Psoas muscle (tissue), 8 donors: Measurements from ENCODE around the gene BRD3. TPM values are rescaled to one million over a fixed set of nuclear protein-coding genes. Genes with fewer than 3 reads are reported as not detected.

Experiments
- ATAC-seq, 4 donors: fragments of 200-7000 bp; cut with Tn5 transposase; one replicate each; pipeline ENCODE4 v1.9.1; 2020; ENCODE audit warnings: moderate library complexity in 3 of 4, mild to moderate bottlenecking in 2 of 4
- DNase-seq, 2 donors: peaks; one replicate each; pipeline ENCODE4 v3.0.0-alpha.2; 2020
- H3K27ac ChIP-seq: fragments of 200-600 bp; one replicate; pipeline ENCODE4 v1.8.0; 2022
- H3K27me3 ChIP-seq, 3 donors: fragments of 200-600 bp in 1 of 3; one replicate each; pipeline versions ENCODE4 v1.6.1 to v1.8.0; 2013 to 2022; ENCODE audit warnings: low read length in 2 of 3, mild to moderate bottlenecking in 2 of 3, moderate library complexity in 1 of 3; ENCODE audit not compliant: insufficient read depth in 3 of 3
- H3K36me3 ChIP-seq, 2 donors: fragments of 200-600 bp in 1 of 2; one replicate each; pipeline versions ENCODE4 v1.6.1 to v1.8.0; 2013 to 2022; ENCODE audit warnings: low read depth in 1 of 2, mild to moderate bottlenecking in 1 of 2, moderate library complexity in 1 of 2; ENCODE audit not compliant: insufficient read depth in 1 of 2
- H3K4me1 ChIP-seq: fragments of 200-600 bp; one replicate; pipeline ENCODE4 v1.8.0; 2022
- H3K4me3 ChIP-seq: fragments of 200-600 bp; one replicate; pipeline ENCODE4 v1.8.0; 2022; ENCODE audit warnings: mild to moderate bottlenecking
- H3K9me3 ChIP-seq: fragments of 200-600 bp; one replicate; pipeline ENCODE4 v1.8.0; 2022
- WGBS, 3 donors: extraction: QIAGEN DNeasy Blood & Tissue Kit; methylation state at CpG; one replicate each; pipeline versions ENCODE4 v1.1.6 to v1.1.7; 2013; 5-methylcytosine and 5-hydroxymethylcytosine counted together
- intact Hi-C, 2 donors: fragments of 100-400 bp; cut with DNase I; formaldehyde crosslinking; loops; one replicate each; pipeline versions ENCODE4 v1.11.0 to v1.14.2; 2022
- polyA plus RNA-seq, 3 donors: library from polyadenylated mRNA; stranded (reverse); fragments of 200-250 nt; gene quantifications; one replicate each; pipeline ENCODE4 v1.2.3, GENCODE V29; 2013
- total RNA-seq, 4 donors: library from RNA; stranded (reverse); fragmentation: NEBNext Ultra II Directional in 2 of 4; extraction: Animal tissue kit (Norgen Biotek cat#: 25700) in 2 of 4; gene quantifications; one replicate each; pipeline versions ENCODE4 v1.2.1 to v1.2.4, GENCODE V29; 2021 to 2023
- TF ChIP-seq, protein P1 (sequence below): fragments of 200-600 bp; IDR thresholded peaks from one replicate; pipeline ENCODE4 v1.8.0; 2022; ENCODE audit warnings: antibody characterized with exemption
- donor health status: healthy with polysubstance abuse.
- donor health status: DM: no; HTN: no; CAD: no; lungs with moderate emphysema.
- donor health status: Bipolar disorder and iron deficiency.
- donor health status: healthy.
- donor health status: DM: yes; HTN: yes; CAD: no.
- donor health status: DM: no; HTN: no; CAD: no.
- donor health status: DM: no; HTN: no; CAD: no.
- donor health status: DM: yes; HTN: yes; CAD: no.

BRD3 gene
- total and polyA plus RNA-seq, 7 donors, result 7.5 to 28.2 (median 21.7) TPM

DNA sequence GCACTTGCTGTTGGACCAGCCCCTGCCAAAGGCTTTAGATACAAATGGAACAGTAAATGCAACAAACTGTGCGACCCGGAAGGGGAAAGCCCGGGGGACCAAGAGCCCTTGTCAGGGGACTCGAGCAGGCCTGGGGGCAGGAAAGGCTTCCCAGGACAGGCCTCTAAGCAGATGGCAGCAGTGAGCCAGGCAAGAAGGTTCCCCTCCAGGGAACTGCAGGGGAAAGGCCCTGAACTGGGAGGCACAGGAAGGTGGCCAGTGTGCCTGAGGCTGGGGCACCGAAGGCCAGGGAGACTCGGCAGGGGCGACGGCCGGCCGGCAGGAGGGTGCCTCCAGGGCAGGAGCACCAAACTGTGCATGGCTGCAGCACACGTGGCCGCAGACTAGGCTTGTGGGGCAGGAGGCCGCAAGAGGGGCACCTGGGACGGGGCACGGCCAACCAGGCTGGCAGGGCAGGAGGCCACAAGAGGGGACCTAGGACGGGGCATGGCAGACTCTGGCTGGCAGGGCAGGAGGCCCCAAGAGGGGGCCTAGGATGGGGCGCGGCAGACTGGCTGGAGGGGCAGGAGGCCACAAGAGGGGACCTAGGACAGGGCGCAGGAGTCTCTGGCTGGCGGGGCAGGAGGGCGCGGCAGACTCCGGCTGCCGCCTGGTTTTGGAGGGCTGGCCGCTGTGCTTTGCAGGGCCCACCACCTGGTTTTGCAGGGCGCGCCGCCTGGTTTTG is 85.7 kb downstream of the BRD3 start:
- WGBS, 3 donors, result 89 to 93% (median 91%) methylated on average over 27 to 28 of the region's 28 CpGs
- ATAC-seq, result no peak
- intact Hi-C loops, result no loop called here
- peak in 1 of 2 donors; percentile 55 for DNase-seq
- H3K4me1 ChIP-seq, result peaks cover 7% of the 10 kb centered on the region
- H3K9me3 ChIP-seq, result no peaks in the 10 kb centered on the region
- H3K27ac ChIP-seq, result no peak overlapping the region
- no peak overlapping the region for H3K4me3 ChIP-seq
- TF ChIP-seq, protein P1, sequence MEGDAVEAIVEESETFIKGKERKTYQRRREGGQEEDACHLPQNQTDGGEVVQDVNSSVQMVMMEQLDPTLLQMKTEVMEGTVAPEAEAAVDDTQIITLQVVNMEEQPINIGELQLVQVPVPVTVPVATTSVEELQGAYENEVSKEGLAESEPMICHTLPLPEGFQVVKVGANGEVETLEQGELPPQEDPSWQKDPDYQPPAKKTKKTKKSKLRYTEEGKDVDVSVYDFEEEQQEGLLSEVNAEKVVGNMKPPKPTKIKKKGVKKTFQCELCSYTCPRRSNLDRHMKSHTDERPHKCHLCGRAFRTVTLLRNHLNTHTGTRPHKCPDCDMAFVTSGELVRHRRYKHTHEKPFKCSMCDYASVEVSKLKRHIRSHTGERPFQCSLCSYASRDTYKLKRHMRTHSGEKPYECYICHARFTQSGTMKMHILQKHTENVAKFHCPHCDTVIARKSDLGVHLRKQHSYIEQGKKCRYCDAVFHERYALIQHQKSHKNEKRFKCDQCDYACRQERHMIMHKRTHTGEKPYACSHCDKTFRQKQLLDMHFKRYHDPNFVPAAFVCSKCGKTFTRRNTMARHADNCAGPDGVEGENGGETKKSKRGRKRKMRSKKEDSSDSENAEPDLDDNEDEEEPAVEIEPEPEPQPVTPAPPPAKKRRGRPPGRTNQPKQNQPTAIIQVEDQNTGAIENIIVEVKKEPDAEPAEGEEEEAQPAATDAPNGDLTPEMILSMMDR, result no peak
- H3K27me3 ChIP-seq, result peaks cover 0 to 39% (median 2%) of the 10 kb centered on the region in 3 donors
- H3K36me3 ChIP-seq, result no peaks in the 10 kb centered on the region

DNA sequence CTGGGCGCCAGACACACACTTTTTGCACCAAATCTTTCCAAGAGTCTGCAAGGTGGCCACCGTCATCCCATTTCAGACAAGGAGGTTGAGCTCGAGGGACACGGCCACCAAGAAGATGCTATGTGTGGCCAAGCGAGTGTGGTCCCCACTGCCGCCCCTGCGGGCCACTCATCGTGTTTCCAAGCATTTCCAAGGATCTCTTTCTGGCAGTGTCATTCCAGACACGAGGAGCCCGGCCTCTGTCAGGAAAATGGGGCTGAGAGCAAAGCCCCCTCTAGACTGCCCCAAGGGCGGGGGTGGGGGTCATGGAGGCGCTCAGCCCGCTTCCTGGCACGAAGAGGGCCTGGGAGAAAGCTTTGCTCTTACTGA is 86.3 kb downstream of the BRD3 start:
- Histone ChIP-seq H3K9me3 (no peaks in the 10 kb centered on the region), H3K4me3 (no peak overlapping the region), H3K27ac (no peak overlapping the region), H3K4me1 (peaks cover 7% of the 10 kb centered on the region), H3K27me3 (peaks cover 0 to 40% (median 2%) of the 10 kb centered on the region in 3 donors), H3K36me3 (no peaks in the 10 kb centered on the region)
- intact Hi-C loops, result no loop called here
- WGBS, 3 donors, result 89 to 90% (median 90%) methylated on average over 14 of the region's 14 CpGs
- TF ChIP-seq, protein P1, result no peak
- ATAC-seq (no peak), DNase-seq (peak in 1 of 2 donors; percentile 24)

DNA sequence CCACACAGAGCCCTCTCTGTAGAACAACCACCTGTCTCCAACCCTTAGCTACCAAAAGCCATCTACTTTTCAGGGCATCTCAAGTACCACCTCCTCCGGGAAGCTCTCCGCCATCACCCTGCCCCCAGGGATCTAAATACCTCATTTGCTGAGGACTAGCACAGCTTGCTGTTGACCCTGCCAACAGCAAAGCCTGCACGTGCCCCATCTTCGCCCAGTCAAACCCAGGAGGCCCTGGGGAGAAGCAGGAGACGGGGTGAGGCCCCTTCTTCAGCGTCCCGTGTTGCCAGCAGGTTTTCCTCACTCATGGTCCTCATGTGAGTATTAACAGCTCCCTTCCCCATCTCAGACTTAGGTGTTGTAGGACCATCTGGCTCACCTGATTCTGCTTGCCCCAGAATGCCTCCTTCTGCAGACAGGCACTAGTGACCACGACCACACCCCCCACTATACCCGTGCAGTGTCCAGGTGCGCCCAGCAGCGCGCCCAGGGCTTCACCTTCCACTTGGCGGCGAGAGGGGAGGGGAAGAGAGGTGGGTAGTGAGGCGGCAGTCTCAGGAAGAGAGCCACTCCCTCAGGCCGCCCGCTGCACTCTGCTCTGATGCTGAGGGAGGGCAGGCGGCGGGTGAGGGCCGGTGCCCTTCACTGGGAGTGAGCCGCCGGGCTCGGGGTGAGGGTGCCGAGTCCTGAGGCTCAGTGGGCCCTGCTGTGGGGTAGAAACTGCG is 86.8 kb downstream of the BRD3 start:
- peak in 1 of 2 donors; percentile 43 for DNase-seq
- intact Hi-C loops, result no loop called here
- 79 to 88% (median 83%) methylated on average over 24 to 25 of the region's 25 CpGs for WGBS, 3 donors

More for the DNA sequence above, 86.8 kb downstream of the BRD3 start:
- ATAC-seq, result no peak
- Histone ChIP-seq H3K27ac (no peak overlapping the region), H3K4me3 (no peak overlapping the region), H3K9me3 (no peaks in the 10 kb centered on the region), H3K36me3 (no peaks in the 10 kb centered on the region), H3K27me3 (peaks cover 0 to 46% (median 2%) of the 10 kb centered on the region in 3 donors), H3K4me1 (peaks cover 7% of the 10 kb centered on the region)
- TF ChIP-seq, protein P1, result no peak

Other genes starting within 250 kb of the BRD3 start
- gene VAV2, start 75.7 kb downstream of the BRD3 start, total RNA-seq, result 1 to 10 TPM; 1.3 to 2.9 (median 1.8) TPM
- gene VAV2, start 75.7 kb downstream of the BRD3 start, polyA plus RNA-seq, result 1 to 10 TPM in 1 of 3 donors, under 1 TPM in 2; 0.70 to 1.8 (median 0.73) TPM
- gene BRD3OS, start 42.5 kb downstream of the BRD3 start, total RNA-seq, result 1 to 10 TPM; 2.4 to 4.3 (median 4.2) TPM
- gene BRD3OS, start 42.5 kb downstream of the BRD3 start, polyA plus RNA-seq, result 1 to 10 TPM; 1.2 to 8.7 (median 2.7) TPM
- gene WDR5, start 68.1 kb upstream of the BRD3 start, total RNA-seq, result 10 to 100 TPM; 21.4 to 34.1 (median 29.6) TPM
- 10 to 100 TPM; 23.2 to 52.0 (median 49.5) TPM for gene WDR5, start 68.1 kb upstream of the BRD3 start, polyA plus RNA-seq
- gene RNU6ATAC, start 96.5 kb upstream of the BRD3 start, total RNA-seq, result 100 to 1,000 TPM in 2 of 4 donors, 10 to 100 TPM in 2; 13.1 to 120 (median 74.0) TPM
- gene RNU6ATAC, start 96.5 kb upstream of the BRD3 start, polyA plus RNA-seq, result not detected